ENCODE data around the gene SETD1B.

DNA sequence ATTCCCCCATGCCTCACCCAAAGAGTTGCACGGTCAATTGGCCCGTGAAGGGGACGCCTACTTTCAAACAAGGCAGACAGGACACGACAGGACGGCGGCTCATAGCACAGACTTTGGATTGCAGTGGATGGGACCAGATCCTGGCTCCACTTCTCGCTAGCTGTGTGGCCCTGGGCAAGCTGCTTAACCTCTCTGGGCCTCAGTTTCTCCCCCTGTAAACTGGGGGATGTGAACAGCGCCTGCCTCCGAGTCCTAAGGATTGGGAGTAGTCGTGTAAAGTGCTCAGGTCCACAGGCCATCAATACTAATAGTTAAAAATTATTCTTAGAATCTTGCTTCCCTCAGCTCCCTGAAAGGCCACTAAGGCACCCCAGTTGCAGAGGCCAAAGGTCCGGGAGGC is 23.4 kb upstream of the SETD1B start:
- no peak for TF ChIP-seq POLR2A (IDR thresholded peaks at IDR 0.05)
- TF ChIP-seq, protein P1, sequence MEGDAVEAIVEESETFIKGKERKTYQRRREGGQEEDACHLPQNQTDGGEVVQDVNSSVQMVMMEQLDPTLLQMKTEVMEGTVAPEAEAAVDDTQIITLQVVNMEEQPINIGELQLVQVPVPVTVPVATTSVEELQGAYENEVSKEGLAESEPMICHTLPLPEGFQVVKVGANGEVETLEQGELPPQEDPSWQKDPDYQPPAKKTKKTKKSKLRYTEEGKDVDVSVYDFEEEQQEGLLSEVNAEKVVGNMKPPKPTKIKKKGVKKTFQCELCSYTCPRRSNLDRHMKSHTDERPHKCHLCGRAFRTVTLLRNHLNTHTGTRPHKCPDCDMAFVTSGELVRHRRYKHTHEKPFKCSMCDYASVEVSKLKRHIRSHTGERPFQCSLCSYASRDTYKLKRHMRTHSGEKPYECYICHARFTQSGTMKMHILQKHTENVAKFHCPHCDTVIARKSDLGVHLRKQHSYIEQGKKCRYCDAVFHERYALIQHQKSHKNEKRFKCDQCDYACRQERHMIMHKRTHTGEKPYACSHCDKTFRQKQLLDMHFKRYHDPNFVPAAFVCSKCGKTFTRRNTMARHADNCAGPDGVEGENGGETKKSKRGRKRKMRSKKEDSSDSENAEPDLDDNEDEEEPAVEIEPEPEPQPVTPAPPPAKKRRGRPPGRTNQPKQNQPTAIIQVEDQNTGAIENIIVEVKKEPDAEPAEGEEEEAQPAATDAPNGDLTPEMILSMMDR (IDR thresholded peaks at IDR 0.05), result no peak

Data from adrenal gland (tissue), 5 donors.